ENCODE results near the gene ROBO1. TPM values are rescaled to one million over a fixed set of nuclear protein-coding genes. Genes with fewer than 3 reads are reported as not detected.
A peak's percentile ranks its signal among the peaks of the same experiment; 100 is the strongest.

ROBO1 gene
- total and polyA plus RNA-seq, 2 experiments from 2014 or later = 29.3 to 171 TPM

DNA sequence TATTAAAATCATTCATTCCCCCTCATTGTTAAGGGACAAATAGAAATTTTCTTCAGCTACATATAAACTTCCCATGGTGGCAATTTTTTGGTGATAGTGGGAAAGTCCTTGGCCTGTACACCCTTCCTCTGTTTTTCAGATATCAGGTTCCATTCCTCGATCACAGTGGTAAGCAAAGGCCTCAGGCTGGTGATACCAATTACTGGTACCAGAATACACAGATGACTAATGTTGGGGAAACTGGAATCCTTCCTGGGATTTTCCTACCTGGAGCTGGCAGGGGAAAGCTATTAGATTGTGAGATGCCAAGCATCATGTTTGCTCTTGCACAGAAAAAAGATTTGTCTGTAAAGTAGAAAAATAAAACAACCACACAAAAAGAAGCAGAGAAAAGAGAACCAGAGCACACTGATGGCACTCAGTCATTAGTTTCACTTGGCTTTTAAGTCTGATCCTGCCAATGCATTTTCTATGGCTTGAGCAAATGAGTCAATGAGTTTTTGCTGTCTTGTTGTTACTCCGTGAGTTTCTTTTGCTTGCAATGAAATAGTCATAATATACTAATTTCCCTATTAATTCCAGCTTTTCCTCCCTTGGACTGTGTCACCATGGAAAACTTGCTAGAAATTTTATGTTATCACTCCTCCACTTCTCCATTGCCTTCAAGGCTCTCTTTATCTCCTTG is 795.0 kb downstream of the ROBO1 start:
- no peak for DNase-seq (ENCODE audit: low read depth in 1 of 2, low spot score in 1 of 2)
- no peaks in the 10 kb centered on the region for H3K36me3 ChIP-seq
- no peak overlapping the region for H3K27ac ChIP-seq
- no peaks in the 10 kb centered on the region for H3K4me1 ChIP-seq (ENCODE audit: low read depth)
- TF ChIP-seq, protein P1, sequence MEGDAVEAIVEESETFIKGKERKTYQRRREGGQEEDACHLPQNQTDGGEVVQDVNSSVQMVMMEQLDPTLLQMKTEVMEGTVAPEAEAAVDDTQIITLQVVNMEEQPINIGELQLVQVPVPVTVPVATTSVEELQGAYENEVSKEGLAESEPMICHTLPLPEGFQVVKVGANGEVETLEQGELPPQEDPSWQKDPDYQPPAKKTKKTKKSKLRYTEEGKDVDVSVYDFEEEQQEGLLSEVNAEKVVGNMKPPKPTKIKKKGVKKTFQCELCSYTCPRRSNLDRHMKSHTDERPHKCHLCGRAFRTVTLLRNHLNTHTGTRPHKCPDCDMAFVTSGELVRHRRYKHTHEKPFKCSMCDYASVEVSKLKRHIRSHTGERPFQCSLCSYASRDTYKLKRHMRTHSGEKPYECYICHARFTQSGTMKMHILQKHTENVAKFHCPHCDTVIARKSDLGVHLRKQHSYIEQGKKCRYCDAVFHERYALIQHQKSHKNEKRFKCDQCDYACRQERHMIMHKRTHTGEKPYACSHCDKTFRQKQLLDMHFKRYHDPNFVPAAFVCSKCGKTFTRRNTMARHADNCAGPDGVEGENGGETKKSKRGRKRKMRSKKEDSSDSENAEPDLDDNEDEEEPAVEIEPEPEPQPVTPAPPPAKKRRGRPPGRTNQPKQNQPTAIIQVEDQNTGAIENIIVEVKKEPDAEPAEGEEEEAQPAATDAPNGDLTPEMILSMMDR (IDR thresholded peaks at IDR 0.05; ENCODE audit: low read depth, low read length) = no peak
- no peaks in the 10 kb centered on the region for H3K27me3 ChIP-seq
- H3K4me3 ChIP-seq = no peak overlapping the region
- H3K9me3 ChIP-seq (ENCODE audit: low read depth) = no peaks in the 10 kb centered on the region

DNA sequence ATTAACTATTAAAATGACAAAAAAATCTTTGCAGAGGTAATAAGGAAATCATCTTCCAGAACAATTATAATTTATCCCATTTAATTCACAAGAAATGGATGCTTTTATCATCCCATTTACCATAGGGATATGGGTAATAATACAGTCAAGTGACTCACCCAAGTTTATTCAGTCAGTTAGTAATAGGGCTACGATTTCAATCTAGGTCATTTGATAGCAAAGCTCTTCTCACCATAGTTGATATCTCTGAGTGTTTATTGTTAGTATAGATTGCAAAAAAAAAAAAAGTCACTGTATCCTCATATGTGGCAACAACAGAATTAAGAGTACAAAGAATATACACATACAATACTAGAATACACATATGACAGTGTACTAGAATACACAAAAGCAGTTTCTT is 797.1 kb downstream of the ROBO1 start:
- Histone ChIP-seq H3K27me3 (no peaks in the 10 kb centered on the region), H3K4me3 (no peak overlapping the region), H3K27ac (no peak overlapping the region), H3K9me3 (ENCODE audit: low read depth) (no peaks in the 10 kb centered on the region), H3K36me3 (no peaks in the 10 kb centered on the region), H3K4me1 (ENCODE audit: low read depth) (no peaks in the 10 kb centered on the region)
- no peak for DNase-seq (ENCODE audit: low read depth in 1 of 2, low spot score in 1 of 2)
- TF ChIP-seq, protein P1 (IDR thresholded peaks at IDR 0.05; ENCODE audit: low read depth, low read length) = no peak

DNA sequence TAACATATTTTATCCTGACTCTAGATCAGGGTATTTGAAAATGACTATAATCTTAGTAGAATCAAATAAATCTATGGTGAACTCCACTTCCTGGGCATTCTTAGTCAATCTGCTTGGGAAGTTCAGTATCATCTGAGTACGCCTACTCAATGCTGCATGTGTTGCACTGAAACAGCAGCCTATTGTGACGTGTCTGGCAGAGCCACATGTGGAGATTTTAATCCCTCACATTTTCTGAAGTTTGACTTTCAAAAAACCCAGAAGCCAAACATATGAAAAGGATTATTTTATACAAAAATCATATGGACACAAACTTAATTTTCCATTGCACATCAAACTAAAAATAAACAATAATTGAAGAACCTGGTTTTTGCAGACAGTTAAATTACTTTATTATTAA is 798.3 kb downstream of the ROBO1 start:
- H3K27ac ChIP-seq = no peak overlapping the region
- H3K27me3 ChIP-seq = no peaks in the 10 kb centered on the region
- no peaks in the 10 kb centered on the region for H3K36me3 ChIP-seq
- H3K9me3 ChIP-seq (ENCODE audit: low read depth) = no peaks in the 10 kb centered on the region
- no peaks in the 10 kb centered on the region for H3K4me1 ChIP-seq (ENCODE audit: low read depth)
- TF ChIP-seq, protein P1 (IDR thresholded peaks at IDR 0.05; ENCODE audit: low read depth, low read length) = no peak
- peak in 1 of 2 donors; percentile 82 for DNase-seq (ENCODE audit: low read depth in 1 of 2, low spot score in 1 of 2)
- H3K4me3 ChIP-seq = no peak overlapping the region

DNA sequence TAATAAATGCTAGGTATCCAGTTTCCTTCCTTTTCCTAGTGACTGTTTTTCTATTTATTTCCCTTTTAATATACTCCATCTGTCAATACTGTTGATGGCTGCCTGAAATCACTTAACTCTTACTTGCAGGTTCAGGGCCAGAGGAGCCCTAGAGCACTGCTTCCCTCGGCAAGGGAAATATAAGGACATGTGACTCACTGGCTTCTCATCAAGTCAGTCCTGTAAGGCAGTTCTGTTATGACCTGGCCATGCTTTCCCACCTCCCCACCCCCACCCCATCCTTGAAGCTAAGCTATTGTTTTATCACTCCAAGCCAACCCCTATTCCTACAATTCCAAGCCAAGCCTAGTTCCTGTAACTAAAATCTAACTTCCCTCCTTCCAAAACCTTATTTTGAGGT is 800.7 kb downstream of the ROBO1 start:
- Histone ChIP-seq H3K36me3 (no peaks in the 10 kb centered on the region), H3K9me3 (ENCODE audit: low read depth) (no peaks in the 10 kb centered on the region), H3K27me3 (no peaks in the 10 kb centered on the region), H3K27ac (no peak overlapping the region), H3K4me3 (no peak overlapping the region), H3K4me1 (ENCODE audit: low read depth) (no peaks in the 10 kb centered on the region)
- TF ChIP-seq, protein P1 (IDR thresholded peaks at IDR 0.05; ENCODE audit: low read depth, low read length) = no peak
- DNase-seq (ENCODE audit: low read depth in 1 of 2, low spot score in 1 of 2) = no peak

DNA sequence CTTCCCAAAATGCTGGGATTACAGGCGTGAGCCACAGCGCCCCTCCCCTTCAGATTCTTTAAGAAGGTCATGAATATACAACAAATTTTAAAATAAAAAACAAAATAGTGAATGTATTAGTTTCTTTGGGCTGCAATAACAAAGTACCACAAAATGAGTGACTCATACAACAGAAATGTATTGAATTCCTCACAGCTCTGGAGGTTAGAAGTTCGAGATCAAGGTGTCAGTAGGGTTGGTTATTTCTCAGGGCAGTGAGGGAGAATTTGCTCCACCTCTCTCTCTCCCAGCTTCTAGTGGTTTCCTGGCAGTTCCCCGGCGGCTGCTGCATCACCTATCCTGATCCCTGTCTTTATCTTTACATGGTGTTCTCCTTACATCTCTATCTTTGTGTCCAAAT is 804.0 kb downstream of the ROBO1 start:
- no peaks in the 10 kb centered on the region for H3K36me3 ChIP-seq
- no peak for DNase-seq (ENCODE audit: low read depth in 1 of 2, low spot score in 1 of 2)
- no peaks in the 10 kb centered on the region for H3K4me1 ChIP-seq (ENCODE audit: low read depth)
- H3K27me3 ChIP-seq = no peaks in the 10 kb centered on the region
- TF ChIP-seq, protein P1 (IDR thresholded peaks at IDR 0.05; ENCODE audit: low read depth, low read length) = no peak
- no peak overlapping the region for H3K4me3 ChIP-seq
- H3K9me3 ChIP-seq (ENCODE audit: low read depth) = no peaks in the 10 kb centered on the region
- H3K27ac ChIP-seq = no peak overlapping the region

Data from cardiac muscle cell (in vitro differentiated cells and primary cell).